Hematopoietic multipotent progenitor cell (in vitro differentiated cells): ENCODE data around the gene ATRN. TPM values are rescaled to one million over a fixed set of nuclear protein-coding genes. Genes with fewer than 3 reads are reported as not detected.

Experiments
- DNase-seq, 3 donors: peaks; one replicate each; pipeline ENCODE4 v3.0.0-alpha.2; 2011 to 2015; ENCODE audit warnings: low read depth in 2 of 3, low spot score in 2 of 3
- total RNA-seq: library from RNA; depleted of rRNA; stranded (reverse); fragments of >200 nt; gene quantifications from one replicate; pipeline ENCODE4 v1.2.3, GENCODE V29; 2012

ATRN gene
- total RNA-seq, 1 donor, result 32.3 TPM

DNA sequence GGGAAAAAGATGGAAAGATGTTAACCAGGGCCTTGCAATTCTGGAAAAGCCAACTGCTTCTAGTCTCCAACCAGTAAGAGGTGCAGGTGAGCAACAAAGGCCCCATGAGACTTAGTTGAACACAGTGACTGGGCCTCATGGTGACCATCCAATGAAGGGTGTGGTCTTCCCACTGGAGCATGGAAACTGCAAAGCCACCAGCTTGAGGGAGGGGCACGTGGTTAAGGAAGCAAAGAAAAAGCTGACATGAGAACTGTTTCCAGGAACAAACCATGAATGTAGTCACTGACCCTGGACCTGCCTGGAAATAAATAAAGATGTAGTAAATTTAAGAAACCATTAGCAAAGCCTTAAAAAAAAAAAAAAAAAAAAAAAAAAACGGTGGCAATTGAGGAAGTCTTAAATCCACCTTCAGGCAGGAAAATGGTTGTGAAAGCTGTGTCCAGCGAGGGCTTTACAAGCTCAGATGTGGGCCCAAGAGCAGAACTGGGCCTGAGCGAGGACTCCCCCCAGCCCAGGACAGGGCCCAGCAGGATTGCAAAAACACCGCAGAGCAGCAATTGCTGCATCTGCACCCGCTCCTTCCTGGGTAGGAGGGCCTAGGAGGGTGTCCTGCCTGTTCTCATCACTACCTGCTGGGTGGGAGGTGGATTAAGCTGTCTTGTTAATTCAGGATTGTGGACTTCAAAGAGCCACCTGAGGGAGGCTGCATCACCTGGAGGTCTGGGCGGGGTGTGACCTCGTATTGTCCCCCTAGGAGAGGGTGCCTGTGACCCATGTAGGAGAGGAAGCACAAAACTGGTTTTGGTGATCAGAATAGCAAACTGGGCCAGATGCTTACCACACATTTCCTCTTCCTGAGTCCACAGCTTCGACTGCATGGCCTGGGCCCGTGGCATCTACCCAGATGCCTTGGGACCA, 182.1 kb downstream of the ATRN start:
- DNase-seq, result no peak

- no peak for DNase-seq
Measured at GRCh38 chr20:3653921-3654320, 183.1 kb downstream of the ATRN start.

GRCh38 chr20:3654326-3655130, 183.7 kb downstream of the ATRN start:
- no peak for DNase-seq

DNA sequence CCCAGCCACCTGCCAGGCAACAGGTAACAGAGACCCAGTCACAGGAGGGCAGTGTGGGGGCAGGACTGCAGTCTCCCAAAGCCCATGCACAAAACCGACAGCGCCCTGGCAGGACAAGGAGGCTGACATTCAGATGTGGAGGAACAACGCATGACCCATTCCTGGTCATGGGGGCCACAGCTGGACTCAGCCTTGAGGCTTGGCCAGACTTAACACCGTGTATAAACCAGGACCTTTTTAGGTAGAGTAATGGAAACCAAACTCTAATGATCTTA, 184.2 kb downstream of the ATRN start:
- DNase-seq, result no peak

- no peak for DNase-seq
Measured at GRCh38 chr20:3658019-3658715, 187.3 kb downstream of the ATRN start.

DNA sequence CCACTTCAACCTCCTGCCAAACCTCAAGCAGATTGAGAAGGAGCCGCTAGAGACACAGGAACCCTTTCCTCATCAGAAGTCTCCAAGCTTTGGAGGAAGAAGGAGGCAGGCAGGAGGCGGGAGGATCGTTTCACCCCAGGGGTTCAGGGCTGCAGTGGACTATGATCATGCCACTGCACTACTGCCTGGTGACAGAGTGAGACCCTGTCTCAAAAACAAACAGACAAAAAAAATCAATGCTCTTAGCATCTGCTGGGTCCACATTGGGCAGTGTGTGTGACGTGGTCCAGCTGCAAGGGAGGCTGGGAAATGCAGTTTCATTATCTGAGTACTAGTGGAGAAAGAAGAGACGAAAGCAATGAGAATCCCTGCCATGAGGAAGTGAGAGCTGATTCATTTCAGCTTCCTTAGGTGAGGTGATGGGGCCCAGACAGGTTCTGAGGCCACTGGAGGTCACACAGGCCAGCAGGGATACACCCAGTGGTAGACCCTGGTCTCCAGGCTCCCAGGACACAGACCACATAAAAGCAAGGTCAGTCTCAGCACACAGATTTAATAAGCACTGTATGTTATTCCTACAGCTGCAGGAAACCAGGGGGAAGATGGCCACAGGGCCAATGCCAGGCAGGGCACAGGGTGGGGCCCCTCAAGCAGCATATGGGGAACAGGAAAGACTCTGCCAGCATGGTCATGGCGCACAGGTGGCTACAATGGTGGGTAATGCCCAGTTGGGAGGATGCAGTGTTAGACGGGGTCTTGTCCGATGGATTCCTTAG, 188.1 kb downstream of the ATRN start:
- DNase-seq, result no peak

GRCh38 chr20:3659492-3660261, 188.9 kb downstream of the ATRN start:
- DNase-seq, result no peak

- no peak for DNase-seq
Measured at GRCh38 chr20:3660262-3661059, 189.6 kb downstream of the ATRN start.

- no peak for DNase-seq
Measured at GRCh38 chr20:3661060-3661813, 190.4 kb downstream of the ATRN start.

GRCh38 chr20:3661814-3662665, 191.2 kb downstream of the ATRN start:
- DNase-seq, result no peak

DNA sequence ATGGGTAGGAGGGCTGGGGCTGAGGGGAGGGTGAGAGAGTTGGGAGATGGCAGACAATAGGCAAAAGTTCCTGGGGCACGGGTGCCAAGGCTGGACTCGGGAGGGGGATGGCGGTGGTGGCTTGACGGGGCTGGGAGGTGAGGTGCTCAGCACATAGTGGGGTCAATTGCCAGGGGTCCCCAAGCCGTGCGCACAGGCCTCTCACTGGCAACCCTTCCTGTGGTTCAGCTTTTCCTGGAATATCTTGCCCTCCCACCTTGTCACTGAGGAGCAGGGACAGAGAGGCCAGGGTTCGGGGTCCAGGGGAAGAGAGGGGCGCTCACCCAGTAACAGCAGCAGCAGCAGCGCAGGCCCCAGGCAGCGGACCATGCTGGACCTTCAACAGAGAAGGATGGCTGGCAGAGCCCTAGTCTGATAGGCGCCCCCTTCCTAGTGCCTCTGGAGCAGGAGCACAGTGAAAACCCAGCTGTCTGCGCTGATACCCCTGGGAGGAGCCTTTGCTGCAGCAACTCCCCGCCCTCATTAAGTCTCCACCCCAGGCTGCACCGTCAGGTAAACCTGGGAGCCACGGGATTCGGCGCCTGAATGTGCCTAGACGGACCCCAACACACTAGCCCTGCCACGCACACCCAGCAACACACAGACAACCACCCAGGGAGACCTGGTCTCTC, 192.3 kb downstream of the ATRN start, which contains the start of gene GFRA4:
Gene GFRA4 (minus strand): TSS at position 369 of the 671 bp plus-strand sequence. CDS start 0 bp downstream, at position 369.
- DNase-seq, result no peak

- DNase-seq, result no peak
Measured at GRCh38 chr20:3663858-3664257, 193.0 kb downstream of the ATRN start.

DNA sequence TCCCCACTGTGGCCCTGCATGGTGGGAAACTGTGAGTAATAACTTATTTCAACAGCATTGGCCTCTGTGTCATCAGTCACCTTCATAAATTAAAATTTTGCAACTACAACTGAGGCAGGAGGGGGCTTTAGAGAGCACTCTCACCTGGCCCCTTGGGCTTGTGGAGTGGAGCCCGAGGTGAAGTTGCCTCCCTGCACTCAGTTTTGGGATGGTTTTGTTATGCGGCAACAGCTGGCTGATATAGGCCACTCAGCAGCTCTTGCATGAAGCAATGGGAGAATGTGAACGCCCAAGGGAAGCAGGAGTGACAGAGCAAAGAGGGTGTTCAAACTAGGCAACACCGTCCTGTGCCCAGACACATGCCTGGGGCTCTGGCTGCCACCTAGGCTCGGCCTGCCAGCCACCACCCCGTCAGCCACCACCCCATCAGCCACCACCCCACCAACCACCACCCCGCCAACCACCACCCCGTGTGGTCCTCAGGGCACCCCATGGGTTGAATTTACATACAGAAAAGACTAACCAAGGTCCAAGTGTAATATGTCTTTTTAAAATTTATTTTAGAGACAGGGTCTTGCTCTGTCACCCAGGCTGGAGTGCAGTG, 196.7 kb downstream of the ATRN start:
- no peak for DNase-seq

DNA sequence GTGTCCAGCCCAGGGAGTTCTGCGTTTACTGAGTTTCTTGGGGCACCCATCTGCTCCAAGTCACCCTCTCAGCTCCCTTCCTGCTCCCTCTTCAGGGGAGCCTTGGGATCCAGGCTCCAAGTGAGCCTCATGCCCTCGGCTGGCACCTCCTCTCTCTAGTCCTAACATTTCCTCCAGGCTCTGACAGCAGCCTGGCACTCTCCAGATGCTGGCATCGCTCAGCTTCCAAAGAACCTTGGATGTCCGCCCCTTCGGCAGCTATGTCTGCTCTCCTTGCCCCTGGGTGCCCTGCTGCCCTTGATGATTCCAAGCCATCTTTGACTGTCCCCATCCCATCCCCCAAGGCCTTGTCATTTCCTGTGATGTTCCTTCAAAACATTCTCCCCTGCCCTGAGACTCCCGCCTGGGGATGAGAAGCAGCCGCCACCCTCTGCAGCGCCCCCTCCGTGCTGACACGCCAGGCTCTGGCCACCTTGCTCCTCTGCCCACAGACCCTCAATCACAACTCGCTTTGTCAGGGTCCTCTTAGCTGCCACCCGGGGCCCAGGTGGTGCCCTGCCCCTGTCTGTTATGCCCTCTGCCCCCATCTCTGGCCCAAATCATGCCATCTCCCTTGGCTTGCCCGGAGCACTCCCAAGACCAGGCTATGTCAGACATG, 199.0 kb downstream of the ATRN start:
- DNase-seq, result no peak

DNA sequence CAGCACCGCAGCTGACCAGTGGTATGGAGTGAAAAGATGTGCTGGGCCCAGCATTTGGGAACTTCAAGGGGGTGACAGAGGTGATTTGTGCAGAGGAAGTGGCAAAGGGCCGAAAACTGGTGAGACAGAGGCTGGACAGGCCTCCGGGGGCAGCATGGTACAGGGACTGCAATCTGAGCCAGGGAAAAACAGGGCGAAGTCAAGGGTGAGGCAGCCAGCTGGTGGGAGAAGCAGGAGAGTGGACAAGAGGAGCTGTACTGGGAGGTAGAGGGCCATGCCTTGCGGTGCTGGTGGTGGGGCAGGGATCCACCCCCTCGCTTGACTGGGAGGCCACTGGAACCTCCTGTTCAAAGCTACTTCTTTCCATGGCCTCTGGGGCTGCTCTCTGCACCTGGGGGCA, 199.7 kb downstream of the ATRN start:
- no peak for DNase-seq

DNA sequence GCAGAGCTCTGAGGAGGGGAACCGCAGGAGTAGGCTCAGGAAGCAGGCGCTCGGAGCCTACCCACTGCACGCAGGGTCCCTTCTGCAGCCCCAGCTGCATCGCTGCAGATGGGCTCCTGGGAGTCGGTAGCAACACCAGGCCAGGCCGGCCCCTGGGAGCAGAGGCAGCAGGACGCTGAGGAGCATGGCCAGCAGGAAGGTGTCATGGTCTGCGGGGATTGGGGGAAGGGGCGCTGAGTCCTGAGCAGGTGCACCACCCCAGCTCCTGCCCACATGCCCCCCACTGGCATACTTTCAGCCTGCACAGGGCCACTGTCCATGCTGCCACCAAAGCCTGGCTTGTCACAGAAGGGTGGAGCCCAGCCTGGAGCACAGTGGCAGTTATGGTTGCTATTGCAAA, 200.1 kb downstream of the ATRN start:
- no peak for DNase-seq
